ENCODE measurements around the gene CNOT9.

Gene CNOT9

DNA sequence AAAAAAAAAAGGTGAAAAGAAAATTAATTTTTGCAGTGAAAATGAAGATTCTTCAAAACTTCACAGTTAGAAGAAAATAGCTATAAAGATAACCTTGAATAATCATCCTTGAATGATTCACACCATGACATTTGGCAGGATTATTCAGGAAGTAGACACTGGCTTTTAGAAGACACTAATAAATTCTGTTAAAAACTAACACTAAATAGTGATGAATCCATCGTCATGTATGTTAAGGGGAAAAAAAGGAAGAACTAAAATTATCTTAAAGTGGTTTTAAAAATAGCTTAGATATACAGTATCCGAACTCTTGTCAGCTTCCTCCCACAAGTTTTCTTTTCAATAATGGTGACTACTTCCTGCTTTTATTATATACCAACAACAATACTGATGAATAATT lies 10.7 kb upstream of the CNOT9 start:
- peaks cover 88% of the 10 kb centered on the region for H3K36me3 ChIP-seq
- H3K4me3 ChIP-seq (ENCODE audit: low read depth, low read length), result no peak overlapping the region
- H3K9me3 ChIP-seq (ENCODE audit: severe bottlenecking), result no peaks in the 10 kb centered on the region
- H3K27ac ChIP-seq, result no peak overlapping the region
- no peak for DNase-seq
- TF ChIP-seq, protein P1, sequence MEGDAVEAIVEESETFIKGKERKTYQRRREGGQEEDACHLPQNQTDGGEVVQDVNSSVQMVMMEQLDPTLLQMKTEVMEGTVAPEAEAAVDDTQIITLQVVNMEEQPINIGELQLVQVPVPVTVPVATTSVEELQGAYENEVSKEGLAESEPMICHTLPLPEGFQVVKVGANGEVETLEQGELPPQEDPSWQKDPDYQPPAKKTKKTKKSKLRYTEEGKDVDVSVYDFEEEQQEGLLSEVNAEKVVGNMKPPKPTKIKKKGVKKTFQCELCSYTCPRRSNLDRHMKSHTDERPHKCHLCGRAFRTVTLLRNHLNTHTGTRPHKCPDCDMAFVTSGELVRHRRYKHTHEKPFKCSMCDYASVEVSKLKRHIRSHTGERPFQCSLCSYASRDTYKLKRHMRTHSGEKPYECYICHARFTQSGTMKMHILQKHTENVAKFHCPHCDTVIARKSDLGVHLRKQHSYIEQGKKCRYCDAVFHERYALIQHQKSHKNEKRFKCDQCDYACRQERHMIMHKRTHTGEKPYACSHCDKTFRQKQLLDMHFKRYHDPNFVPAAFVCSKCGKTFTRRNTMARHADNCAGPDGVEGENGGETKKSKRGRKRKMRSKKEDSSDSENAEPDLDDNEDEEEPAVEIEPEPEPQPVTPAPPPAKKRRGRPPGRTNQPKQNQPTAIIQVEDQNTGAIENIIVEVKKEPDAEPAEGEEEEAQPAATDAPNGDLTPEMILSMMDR (IDR thresholded peaks at IDR 0.05; ENCODE audit: low read depth, low read length), result no peak
- no peaks in the 10 kb centered on the region for H3K27me3 ChIP-seq (ENCODE audit: insufficient read depth, low read depth, severe bottlenecking)

DNA sequence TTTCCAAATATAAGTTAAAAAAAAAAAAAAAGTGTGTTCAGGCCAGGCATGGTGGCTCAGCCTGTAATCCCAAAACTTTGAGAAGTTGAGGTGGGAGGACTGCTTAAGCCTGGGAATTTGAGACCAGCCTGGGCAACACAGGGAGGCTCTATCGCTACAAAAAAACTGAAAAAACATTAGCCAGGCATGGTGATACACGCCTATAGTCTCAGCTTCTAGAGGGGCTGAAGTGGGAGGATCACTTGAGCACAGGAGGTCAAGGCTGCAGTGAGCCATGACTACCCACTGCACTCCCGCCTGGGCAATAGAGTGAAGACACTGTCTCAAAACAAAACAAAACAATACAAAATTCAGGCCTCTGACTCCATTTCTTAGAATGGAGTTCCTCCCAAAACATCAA lies 9.7 kb upstream of the CNOT9 start:
- TF ChIP-seq, protein P1 (IDR thresholded peaks at IDR 0.05; ENCODE audit: low read depth, low read length), result no peak
- Histone ChIP-seq H3K27ac (no peak overlapping the region), H3K36me3 (peaks cover 86% of the 10 kb centered on the region), H3K9me3 (ENCODE audit: severe bottlenecking) (no peaks in the 10 kb centered on the region), H3K4me3 (ENCODE audit: low read depth, low read length) (no peak overlapping the region), H3K27me3 (ENCODE audit: insufficient read depth, low read depth, severe bottlenecking) (no peaks in the 10 kb centered on the region)
- no peak for DNase-seq

DNA sequence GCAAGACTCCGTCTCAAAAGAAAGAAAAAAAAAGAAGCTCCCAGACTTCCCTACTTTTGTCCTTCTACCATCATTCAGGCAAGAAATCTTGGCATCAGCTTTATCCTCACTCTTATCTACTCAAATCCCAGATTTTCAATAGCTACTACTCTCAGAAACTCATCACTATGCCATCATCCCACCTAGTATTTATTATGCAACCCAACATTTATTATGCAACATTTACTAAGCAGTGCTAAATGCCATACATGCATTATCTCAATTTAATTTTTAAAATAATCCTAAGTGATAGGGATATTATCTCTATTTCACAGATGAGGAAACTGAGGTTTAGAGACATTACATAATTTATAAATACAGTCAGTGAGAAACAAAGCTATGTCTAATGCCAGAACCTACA lies 4.6 kb upstream of the CNOT9 start:
- Histone ChIP-seq H3K9me3 (ENCODE audit: severe bottlenecking) (no peaks in the 10 kb centered on the region), H3K36me3 (peaks cover 75% of the 10 kb centered on the region), H3K27ac (no peak overlapping the region), H3K27me3 (ENCODE audit: insufficient read depth, low read depth, severe bottlenecking) (no peaks in the 10 kb centered on the region), H3K4me3 (ENCODE audit: low read depth, low read length) (no peak overlapping the region)
- no peak for DNase-seq
- TF ChIP-seq, protein P1 (IDR thresholded peaks at IDR 0.05; ENCODE audit: low read depth, low read length), result no peak

DNA sequence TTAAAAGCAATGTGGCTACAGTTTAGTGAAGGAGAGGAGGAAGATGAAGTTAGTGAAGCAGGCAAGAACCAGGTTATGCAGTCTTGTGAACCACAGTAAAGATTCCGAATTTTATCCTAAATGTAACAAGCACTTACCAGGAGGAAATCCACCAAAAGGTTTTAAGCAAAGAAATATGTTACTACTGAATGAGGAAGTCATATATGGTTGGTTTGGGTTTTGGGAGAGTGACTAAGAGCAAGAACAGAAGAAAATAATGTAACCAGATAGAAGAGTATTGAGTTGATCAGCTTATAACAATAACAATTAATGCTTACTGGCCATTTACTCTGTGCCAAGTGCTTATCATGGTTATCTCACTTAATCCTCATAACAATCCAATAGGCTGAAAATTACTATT lies 2.3 kb upstream of the CNOT9 start:
- Histone ChIP-seq H3K36me3 (peaks cover 66% of the 10 kb centered on the region), H3K9me3 (ENCODE audit: severe bottlenecking) (no peaks in the 10 kb centered on the region), H3K4me3 (ENCODE audit: low read depth, low read length) (no peak overlapping the region), H3K27ac (no peak overlapping the region), H3K27me3 (ENCODE audit: insufficient read depth, low read depth, severe bottlenecking) (no peaks in the 10 kb centered on the region)
- DNase-seq, result no peak
- TF ChIP-seq, protein P1 (IDR thresholded peaks at IDR 0.05; ENCODE audit: low read depth, low read length), result no peak

DNA sequence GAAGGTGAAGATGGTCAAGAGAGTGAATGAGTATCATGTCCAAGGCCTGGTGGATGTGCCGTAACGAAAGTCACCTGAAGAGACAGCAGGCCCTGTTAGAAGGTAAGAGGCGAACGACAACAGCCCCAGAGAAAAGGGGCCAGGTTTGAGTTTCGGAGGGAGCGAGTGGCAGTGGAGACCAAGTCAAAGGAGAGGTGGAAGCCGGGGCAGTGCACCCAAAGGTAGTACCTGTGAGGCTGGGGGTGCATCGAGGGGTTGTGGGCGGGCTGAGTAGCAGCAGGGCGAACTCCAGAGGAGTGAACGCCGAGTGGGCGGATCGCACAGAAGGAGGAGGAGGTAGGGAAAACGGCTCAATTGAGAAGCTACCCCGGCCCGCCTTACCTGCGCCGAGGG lies 846 bp upstream of the CNOT9 start:
- DNase-seq, result no peak
- peaks cover 63% of the 10 kb centered on the region for H3K36me3 ChIP-seq
- H3K9me3 ChIP-seq (ENCODE audit: severe bottlenecking), result no peaks in the 10 kb centered on the region
- TF ChIP-seq, protein P1 (IDR thresholded peaks at IDR 0.05; ENCODE audit: low read depth, low read length), result no peak
- H3K4me3 ChIP-seq (ENCODE audit: low read depth, low read length), result peak overlapping the region; percentile 57
- no peaks in the 10 kb centered on the region for H3K27me3 ChIP-seq (ENCODE audit: insufficient read depth, low read depth, severe bottlenecking)
- H3K27ac ChIP-seq, result peak overlapping the region; percentile 98

DNA sequence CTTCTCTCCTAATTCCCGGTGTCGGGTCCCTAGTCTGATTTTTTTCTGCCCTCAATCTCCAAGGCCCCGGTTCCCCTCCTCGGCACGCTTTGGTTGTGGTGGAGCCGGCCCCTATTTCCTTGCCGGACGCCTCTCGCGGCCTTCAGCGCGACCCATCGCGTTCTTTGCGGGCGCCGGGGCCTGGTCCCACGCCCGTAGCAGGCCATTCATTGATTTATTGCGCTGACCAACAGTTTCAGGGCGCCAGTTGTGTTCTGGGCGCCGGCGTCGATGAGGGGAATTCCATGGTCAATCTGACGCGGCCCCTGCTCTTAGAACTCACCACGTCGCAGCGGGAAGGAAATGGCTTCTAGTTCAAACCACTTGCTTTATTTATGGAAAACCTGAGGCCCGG lies 396 bp downstream of the CNOT9 start:
- Histone ChIP-seq H3K9me3 (ENCODE audit: severe bottlenecking) (no peaks in the 10 kb centered on the region), H3K36me3 (peaks cover 67% of the 10 kb centered on the region), H3K4me3 (ENCODE audit: low read depth, low read length) (peak overlapping the region; percentile 95), H3K27me3 (ENCODE audit: insufficient read depth, low read depth, severe bottlenecking) (no peaks in the 10 kb centered on the region), H3K27ac (peak overlapping the region; percentile 98)
- DNase-seq, result no peak
- TF ChIP-seq, protein P1 (IDR thresholded peaks at IDR 0.05; ENCODE audit: low read depth, low read length), result no peak
